Kidney (tissue), 14 donors: ENCODE results near the gene S1PR3. TPM values are rescaled to one million over a fixed set of nuclear protein-coding genes. Genes with fewer than 3 reads are reported as not detected.

ENCODE experiments used
- DNase-seq, 5 donors: peaks; one replicate each; pipeline ENCODE4 v3.0.0-alpha.2; 2013 to 2020
- FAIRE-seq: peaks from 2 replicates; lab custom pipeline; 2012; peaks lifted over from hg19 to GRCh38; lab: Jason Lieb, UNC
- H3K27ac ChIP-seq, 2 donors: one replicate each; pipeline ENCODE4 v1.7.0; 2013; ENCODE audit warnings: low read depth in 2 of 2, low read length in 2 of 2, inconsistent platforms in 1 of 2
- H3K27me3 ChIP-seq: one replicate; pipeline ENCODE4 v1.7.1; 2013; ENCODE audit warnings: low read length, inconsistent platforms; ENCODE audit not compliant: control insufficient read depth, insufficient read depth
- H3K36me3 ChIP-seq, 3 donors: one replicate each; pipeline versions ENCODE4 v1.7.0 to v1.7.1; 2013; ENCODE audit warnings: low read length in 3 of 3, control low read depth in 1 of 3, inconsistent platforms in 1 of 3; ENCODE audit not compliant: insufficient read depth in 3 of 3, control insufficient read depth in 2 of 3
- H3K4me1 ChIP-seq, 3 donors: one replicate each; pipeline versions ENCODE4 v1.7.0 to v1.7.1; 2013; ENCODE audit warnings: low read length in 3 of 3, inconsistent platforms in 1 of 3, low read depth in 1 of 3; ENCODE audit not compliant: control insufficient read depth in 2 of 3, insufficient read depth in 2 of 3
- H3K4me3 ChIP-seq, 3 donors: one replicate each; pipeline versions ENCODE4 v1.7.0 to v1.8.1; 2013; ENCODE audit warnings: low read length in 3 of 3, control low read depth in 1 of 3, inconsistent platforms in 1 of 3
- H3K9ac ChIP-seq, 3 donors: one replicate each; pipeline versions ENCODE4 v1.7.0 to v1.7.1; 2013; ENCODE audit warnings: low read length in 3 of 3, control low read depth in 1 of 3, inconsistent platforms in 1 of 3
- H3K9me3 ChIP-seq, 3 donors: one replicate each; pipeline versions ENCODE4 v1.7.0 to v1.7.1; 2013; ENCODE audit warnings: low read length in 3 of 3, control low read depth in 1 of 3, inconsistent platforms in 1 of 3; ENCODE audit not compliant: control insufficient read depth in 2 of 3, insufficient read depth in 1 of 3
- intact Hi-C: fragments of 100-400 bp; cut with DNase I; formaldehyde crosslinking; loops from one replicate; pipeline ENCODE4 v1.11.1; 2022
- polyA plus RNA-seq: library from polyadenylated mRNA; stranded (reverse); fragments of 350-450 nt; fragmentation: Illumina TruSeq; extraction: RNeasy Lipid Tissue Mini Kit (QIAGEN cat#74804); gene quantifications from one replicate; pipeline ENCODE4 v1.2.3, GENCODE V29; 2014; ENCODE audit warnings: low read depth, low replicate concordance; ENCODE audit not compliant: insufficient read depth
- total RNA-seq: library from RNA; stranded (reverse); fragmentation: NEBNext Ultra II Directional; extraction: Animal tissue kit (Norgen Biotek cat#: 25700); gene quantifications from one replicate; pipeline ENCODE4 v1.2.1, GENCODE V29; 2021
- TF ChIP-seq, protein P1 (sequence below): IDR thresholded peaks from 3 replicates; pipeline ENCODE4 v1.5.1; 2012; ENCODE audit warnings: mild to moderate bottlenecking, moderate library complexity, borderline replicate concordance; ENCODE audit not compliant: insufficient read depth; ENCODE audit errors: extremely low read depth
- donor health status: control.
- donor health status: control.
- donor health status: control.
- donor health status: control.
- donor health status: control.
- donor health status: DM: yes; HTN: yes; CAD: no.
- donor health status: Normal renal cell carcinoma (clear cell type).

Gene S1PR3
- total and polyA plus RNA-seq, 2 donors from 2014 or later, result 12.4 to 36.4 TPM

DNA sequence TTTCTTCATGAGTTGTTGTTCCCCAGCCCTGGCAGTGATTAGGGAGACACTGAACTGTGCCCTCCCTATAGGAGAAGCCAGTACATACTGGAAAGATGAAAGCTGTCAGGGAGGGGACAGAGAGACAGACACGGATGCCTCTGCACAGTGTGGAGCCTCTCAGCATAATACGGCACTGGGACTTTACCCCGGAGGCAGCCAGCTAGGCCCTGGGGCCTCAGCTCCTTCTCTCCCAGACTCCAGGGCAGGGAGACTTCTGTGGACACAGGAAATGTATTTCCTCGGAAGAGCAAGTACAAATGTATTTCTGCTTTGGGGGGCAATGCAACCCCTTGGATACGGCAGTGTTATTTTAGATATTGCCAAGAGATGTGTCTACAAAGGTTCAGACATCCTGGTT, 62.0 kb downstream of the S1PR3 start:
- FAIRE-seq (no peak), DNase-seq (no peak)
- no peak overlapping the region for H3K27ac ChIP-seq
- H3K36me3 ChIP-seq, result no peaks in the 10 kb centered on the region
- H3K27me3 ChIP-seq, result no peaks in the 10 kb centered on the region
- H3K9me3 ChIP-seq, result no peaks in the 10 kb centered on the region
- TF ChIP-seq, protein P1, sequence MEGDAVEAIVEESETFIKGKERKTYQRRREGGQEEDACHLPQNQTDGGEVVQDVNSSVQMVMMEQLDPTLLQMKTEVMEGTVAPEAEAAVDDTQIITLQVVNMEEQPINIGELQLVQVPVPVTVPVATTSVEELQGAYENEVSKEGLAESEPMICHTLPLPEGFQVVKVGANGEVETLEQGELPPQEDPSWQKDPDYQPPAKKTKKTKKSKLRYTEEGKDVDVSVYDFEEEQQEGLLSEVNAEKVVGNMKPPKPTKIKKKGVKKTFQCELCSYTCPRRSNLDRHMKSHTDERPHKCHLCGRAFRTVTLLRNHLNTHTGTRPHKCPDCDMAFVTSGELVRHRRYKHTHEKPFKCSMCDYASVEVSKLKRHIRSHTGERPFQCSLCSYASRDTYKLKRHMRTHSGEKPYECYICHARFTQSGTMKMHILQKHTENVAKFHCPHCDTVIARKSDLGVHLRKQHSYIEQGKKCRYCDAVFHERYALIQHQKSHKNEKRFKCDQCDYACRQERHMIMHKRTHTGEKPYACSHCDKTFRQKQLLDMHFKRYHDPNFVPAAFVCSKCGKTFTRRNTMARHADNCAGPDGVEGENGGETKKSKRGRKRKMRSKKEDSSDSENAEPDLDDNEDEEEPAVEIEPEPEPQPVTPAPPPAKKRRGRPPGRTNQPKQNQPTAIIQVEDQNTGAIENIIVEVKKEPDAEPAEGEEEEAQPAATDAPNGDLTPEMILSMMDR, result no peak
- peaks cover 0 to 6% (median 0%) of the 10 kb centered on the region in 3 donors for H3K4me1 ChIP-seq
- intact Hi-C loops, result no loop called here
- H3K4me3 ChIP-seq, result no peak overlapping the region
- no peak overlapping the region for H3K9ac ChIP-seq

Other genes with a start within 250 kb of the S1PR3 start
- 1.5 TPM for gene SHC3, start 187.3 kb downstream of the S1PR3 start, total RNA-seq
- 0.95 TPM for gene SHC3, start 187.3 kb downstream of the S1PR3 start, polyA plus RNA-seq